Type B pancreatic cell (in vitro differentiated cells): ENCODE results near the gene PRC1. TPM values are rescaled to one million over a fixed set of nuclear protein-coding genes. Genes with fewer than 3 reads are reported as not detected.

ENCODE experiments used
- DNase-seq: peaks from one replicate; pipeline ENCODE4 v3.0.0; 2021; ENCODE audit warnings: mixed read lengths; ENCODE audit not compliant: unreplicated experiment; ENCODE audit errors: extremely low spot score
- H3K27ac Mint-ChIP-seq: 2 replicates; pipeline ENCODE4 v1.8.0; 2021; ENCODE audit warnings: mild to moderate bottlenecking, mixed read lengths
- H3K27me3 Mint-ChIP-seq: 2 replicates; pipeline ENCODE4 v1.8.0; 2021; ENCODE audit warnings: mixed read lengths
- H3K36me3 Mint-ChIP-seq: 2 replicates; pipeline ENCODE4 v1.8.0; 2021; ENCODE audit warnings: mixed read lengths
- H3K4me1 Mint-ChIP-seq: one replicate; pipeline ENCODE4 v1.8.0; 2021; ENCODE audit warnings: mixed read lengths; ENCODE audit not compliant: unreplicated experiment
- H3K4me3 Mint-ChIP-seq: 2 replicates; pipeline ENCODE4 v1.8.0; 2021; ENCODE audit warnings: mild to moderate bottlenecking, mixed read lengths
- H3K9me3 Mint-ChIP-seq: 2 replicates; pipeline ENCODE4 v1.8.0; 2021; ENCODE audit warnings: mixed read lengths
- total RNA-seq: library from RNA; stranded (reverse); gene quantifications from 2 replicates; pipeline ENCODE4 v1.2.1, GENCODE V29; 2021; ENCODE audit warnings: low replicate concordance
- TF ChIP-seq, protein P1 (sequence below): fragments of 200-600 bp; sonication (generic); conservative IDR thresholded peaks from 2 replicates; pipeline ENCODE4 v1.5.0; 2021; ENCODE audit warnings: antibody characterized with exemption, mild to moderate bottlenecking

The PRC1 gene
- total RNA-seq, 1 donor from 2014 or later: 101 TPM

GRCh38 chr15:90967206-90967605, 27.1 kb downstream of the PRC1 start:
- H3K27ac Mint-ChIP-seq: no peak overlapping the region
- no peak overlapping the region for H3K4me3 Mint-ChIP-seq
- H3K27me3 Mint-ChIP-seq: no peaks in the 10 kb centered on the region
- DNase-seq: no peak
- no peaks in the 10 kb centered on the region for H3K9me3 Mint-ChIP-seq
- H3K36me3 Mint-ChIP-seq: peaks cover 10% of the 10 kb centered on the region
- TF ChIP-seq, protein P1, sequence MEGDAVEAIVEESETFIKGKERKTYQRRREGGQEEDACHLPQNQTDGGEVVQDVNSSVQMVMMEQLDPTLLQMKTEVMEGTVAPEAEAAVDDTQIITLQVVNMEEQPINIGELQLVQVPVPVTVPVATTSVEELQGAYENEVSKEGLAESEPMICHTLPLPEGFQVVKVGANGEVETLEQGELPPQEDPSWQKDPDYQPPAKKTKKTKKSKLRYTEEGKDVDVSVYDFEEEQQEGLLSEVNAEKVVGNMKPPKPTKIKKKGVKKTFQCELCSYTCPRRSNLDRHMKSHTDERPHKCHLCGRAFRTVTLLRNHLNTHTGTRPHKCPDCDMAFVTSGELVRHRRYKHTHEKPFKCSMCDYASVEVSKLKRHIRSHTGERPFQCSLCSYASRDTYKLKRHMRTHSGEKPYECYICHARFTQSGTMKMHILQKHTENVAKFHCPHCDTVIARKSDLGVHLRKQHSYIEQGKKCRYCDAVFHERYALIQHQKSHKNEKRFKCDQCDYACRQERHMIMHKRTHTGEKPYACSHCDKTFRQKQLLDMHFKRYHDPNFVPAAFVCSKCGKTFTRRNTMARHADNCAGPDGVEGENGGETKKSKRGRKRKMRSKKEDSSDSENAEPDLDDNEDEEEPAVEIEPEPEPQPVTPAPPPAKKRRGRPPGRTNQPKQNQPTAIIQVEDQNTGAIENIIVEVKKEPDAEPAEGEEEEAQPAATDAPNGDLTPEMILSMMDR: no peak
- peaks cover under 1% of the 10 kb centered on the region for H3K4me1 Mint-ChIP-seq

GRCh38 chr15:90966262-90966661, 28.1 kb downstream of the PRC1 start:
- Mint-ChIP-seq H3K27me3 (no peaks in the 10 kb centered on the region), H3K9me3 (no peaks in the 10 kb centered on the region), H3K36me3 (peaks cover 16% of the 10 kb centered on the region), H3K4me1 (peaks cover 3% of the 10 kb centered on the region), H3K4me3 (no peak overlapping the region), H3K27ac (no peak overlapping the region)
- TF ChIP-seq, protein P1: no peak
- DNase-seq: no peak

DNA sequence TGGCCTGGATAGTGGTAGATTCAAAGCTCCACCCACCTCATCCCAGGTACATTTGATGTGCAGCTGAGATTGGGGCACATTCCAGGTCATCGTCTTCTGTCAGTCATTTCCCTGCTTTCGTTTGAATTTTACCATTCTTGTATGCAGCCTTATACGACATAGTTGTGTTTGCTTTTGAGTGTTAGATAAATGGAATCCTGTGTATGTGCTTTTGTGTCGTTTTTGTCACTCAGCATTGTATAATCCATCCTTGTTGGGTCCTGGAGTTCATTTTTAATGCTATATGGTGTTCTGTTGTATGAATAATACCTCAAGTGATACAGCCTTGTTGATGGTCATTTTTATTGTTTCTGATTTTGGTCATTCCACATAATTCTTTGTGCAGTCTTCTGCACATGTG, 32.3 kb downstream of the PRC1 start:
- DNase-seq: no peak
- no peaks in the 10 kb centered on the region for H3K9me3 Mint-ChIP-seq
- H3K27me3 Mint-ChIP-seq: no peaks in the 10 kb centered on the region
- TF ChIP-seq, protein P1: no peak
- peaks cover 11% of the 10 kb centered on the region for H3K36me3 Mint-ChIP-seq
- H3K4me1 Mint-ChIP-seq: peaks cover 3% of the 10 kb centered on the region
- H3K27ac Mint-ChIP-seq: no peak overlapping the region
- H3K4me3 Mint-ChIP-seq: no peak overlapping the region

GRCh38 chr15:90960298-90961091, 33.8 kb downstream of the PRC1 start:
- Mint-ChIP-seq H3K4me3 (no peak overlapping the region), H3K4me1 (peaks cover 12% of the 10 kb centered on the region), H3K27me3 (no peaks in the 10 kb centered on the region), H3K27ac (no peak overlapping the region), H3K36me3 (peaks cover 11% of the 10 kb centered on the region), H3K9me3 (no peaks in the 10 kb centered on the region)
- DNase-seq: no peak
- TF ChIP-seq, protein P1: no peak

DNA sequence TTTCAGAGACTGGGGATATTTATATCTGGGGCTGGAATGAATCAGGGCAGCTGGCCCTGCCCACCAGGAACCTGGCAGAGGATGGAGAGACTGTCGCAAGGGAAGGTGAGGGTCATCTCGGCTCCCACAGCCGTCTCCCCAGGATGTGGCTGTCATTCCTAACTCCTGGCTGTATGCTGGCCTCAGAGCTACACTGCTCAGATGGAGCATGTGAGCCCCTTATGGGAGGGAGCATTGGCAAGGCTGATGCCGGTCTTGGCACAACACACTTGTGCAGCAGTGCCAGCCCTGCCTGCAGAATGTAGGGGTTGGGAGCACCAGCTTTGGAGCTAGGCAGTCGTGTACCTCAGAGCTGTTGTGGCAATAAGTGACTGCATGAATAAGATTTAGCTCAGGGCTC, 34.4 kb downstream of the PRC1 start:
- H3K4me1 Mint-ChIP-seq: peaks cover 12% of the 10 kb centered on the region
- peaks cover 11% of the 10 kb centered on the region for H3K36me3 Mint-ChIP-seq
- no peak for DNase-seq
- no peaks in the 10 kb centered on the region for H3K9me3 Mint-ChIP-seq
- H3K27me3 Mint-ChIP-seq: no peaks in the 10 kb centered on the region
- TF ChIP-seq, protein P1: no peak
- H3K27ac Mint-ChIP-seq: peak overlapping the region; percentile 50
- H3K4me3 Mint-ChIP-seq: peak overlapping the region; percentile 49
